GM12873 (cell line): ENCODE data around the gene MUC6.

ENCODE experiments used
- TF ChIP-seq, protein P1 (sequence below): IDR thresholded peaks from 2 replicates; pipeline ENCODE4 v1.5.1; 2012; ENCODE audit warnings: low read depth, mild to moderate bottlenecking, moderate library complexity, low read length, control low read depth; ENCODE audit not compliant: insufficient read depth; ENCODE audit errors: missing control alignments

The MUC6 gene

DNA sequence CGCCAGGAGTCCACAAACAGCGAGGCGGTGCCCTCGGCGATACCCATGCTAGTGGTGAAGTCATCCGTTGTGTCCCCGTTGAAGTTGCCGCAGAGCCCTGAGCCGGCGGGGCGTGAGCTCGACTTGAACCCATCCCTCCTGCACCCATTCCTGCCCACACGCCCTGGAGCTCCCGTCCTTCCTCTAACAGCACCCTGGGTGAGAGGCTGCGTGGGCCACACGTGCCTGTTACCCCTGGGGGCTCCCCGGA lies 8.3 kb downstream of the MUC6 start:
- TF ChIP-seq, protein P1, sequence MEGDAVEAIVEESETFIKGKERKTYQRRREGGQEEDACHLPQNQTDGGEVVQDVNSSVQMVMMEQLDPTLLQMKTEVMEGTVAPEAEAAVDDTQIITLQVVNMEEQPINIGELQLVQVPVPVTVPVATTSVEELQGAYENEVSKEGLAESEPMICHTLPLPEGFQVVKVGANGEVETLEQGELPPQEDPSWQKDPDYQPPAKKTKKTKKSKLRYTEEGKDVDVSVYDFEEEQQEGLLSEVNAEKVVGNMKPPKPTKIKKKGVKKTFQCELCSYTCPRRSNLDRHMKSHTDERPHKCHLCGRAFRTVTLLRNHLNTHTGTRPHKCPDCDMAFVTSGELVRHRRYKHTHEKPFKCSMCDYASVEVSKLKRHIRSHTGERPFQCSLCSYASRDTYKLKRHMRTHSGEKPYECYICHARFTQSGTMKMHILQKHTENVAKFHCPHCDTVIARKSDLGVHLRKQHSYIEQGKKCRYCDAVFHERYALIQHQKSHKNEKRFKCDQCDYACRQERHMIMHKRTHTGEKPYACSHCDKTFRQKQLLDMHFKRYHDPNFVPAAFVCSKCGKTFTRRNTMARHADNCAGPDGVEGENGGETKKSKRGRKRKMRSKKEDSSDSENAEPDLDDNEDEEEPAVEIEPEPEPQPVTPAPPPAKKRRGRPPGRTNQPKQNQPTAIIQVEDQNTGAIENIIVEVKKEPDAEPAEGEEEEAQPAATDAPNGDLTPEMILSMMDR: no peak

DNA sequence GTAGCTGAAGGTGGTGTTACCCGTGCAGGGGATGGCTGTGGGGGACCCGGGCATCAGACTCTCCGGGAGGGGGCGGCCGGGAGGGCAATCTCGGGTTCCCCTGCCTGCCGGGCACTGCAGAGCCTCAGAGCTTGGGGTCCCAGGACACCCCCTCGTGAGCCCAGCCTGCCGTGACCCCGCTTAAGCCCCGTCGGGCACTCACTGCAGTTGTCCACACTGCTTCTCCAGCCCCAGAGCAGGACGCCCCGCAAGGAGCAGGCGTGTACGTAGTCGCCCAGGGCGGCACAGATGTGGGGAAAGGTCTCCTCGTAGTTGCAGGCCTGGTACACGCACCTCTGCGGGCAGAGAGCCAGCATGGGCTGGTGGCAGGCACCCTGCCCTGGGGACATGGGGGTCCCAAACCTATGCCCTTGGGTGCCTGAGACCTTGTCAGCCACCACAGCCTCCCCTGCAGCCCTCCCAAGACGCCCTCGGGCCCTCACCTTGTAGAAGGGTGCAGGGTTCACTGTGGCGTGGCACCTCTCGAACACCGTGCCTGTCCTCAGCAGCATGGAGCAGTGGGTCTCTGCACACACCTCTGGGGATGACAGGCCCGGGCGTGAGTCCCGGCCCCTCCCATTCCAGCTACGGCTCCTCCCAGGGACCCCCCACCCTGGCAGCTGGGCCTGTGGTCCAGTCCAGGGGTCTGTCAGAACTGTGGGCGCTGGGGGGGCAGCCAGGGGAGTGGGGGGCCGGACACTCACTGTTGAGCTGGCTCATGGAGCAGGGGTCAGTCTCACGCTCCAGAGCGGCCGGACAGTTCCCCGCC lies 8.8 kb downstream of the MUC6 start:
- TF ChIP-seq, protein P1: no peak

DNA sequence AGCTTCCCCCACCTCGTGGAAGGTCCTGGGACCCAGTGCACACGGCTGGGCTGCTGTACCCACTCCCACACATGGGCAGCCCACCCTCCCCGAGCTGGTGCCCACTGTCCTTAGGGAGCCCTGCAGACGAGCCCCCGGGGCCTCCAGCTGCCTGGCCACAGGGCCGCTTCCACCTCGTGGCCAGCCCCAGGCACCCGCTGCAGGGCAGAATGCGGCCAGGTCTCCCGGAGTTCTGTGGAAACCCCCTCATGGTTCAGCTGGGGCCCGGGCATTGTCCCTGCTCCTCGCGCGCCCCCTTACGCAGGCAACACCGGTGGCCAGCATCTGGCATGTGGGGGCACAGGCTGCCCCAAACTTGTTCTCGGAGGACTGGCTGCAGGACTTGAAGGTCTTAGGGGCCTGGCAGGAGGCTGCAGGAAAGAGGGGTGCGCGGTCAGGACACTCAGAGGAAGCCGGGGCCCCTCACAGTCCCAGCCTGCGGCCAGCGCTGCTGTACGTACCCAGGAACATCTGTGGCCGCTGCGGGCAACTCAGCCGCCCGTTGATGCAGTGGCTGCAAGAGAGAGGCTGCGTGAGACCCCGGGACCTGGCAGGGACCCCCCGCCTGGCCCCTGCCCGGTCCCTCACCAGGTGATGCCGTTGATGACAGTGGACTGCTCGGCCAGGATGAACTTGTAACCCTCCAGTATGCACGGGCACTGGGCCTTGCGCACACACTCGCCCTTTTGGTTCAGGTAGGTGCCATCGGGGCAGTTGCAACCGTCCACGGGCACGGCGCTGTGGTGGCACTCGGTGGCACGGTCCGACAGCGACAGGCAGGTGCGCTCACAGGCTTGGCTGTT lies 9.7 kb downstream of the MUC6 start:
- TF ChIP-seq, protein P1: no peak

DNA sequence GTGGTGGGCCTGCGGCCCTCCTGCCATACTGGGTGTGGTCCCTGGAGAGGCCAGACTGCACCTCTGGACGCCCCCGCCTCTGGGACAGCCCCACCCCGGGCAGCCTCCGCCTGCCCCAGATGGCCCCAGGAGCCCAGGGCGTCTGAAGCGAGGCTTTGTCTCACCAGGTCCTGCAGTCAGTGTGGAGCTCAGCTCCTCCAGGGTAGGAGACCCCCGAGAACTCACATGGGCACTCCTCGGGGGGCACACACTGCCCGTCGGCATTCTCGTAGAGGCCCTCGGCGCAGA lies 10.4 kb downstream of the MUC6 start:
- TF ChIP-seq, protein P1: no peak

DNA sequence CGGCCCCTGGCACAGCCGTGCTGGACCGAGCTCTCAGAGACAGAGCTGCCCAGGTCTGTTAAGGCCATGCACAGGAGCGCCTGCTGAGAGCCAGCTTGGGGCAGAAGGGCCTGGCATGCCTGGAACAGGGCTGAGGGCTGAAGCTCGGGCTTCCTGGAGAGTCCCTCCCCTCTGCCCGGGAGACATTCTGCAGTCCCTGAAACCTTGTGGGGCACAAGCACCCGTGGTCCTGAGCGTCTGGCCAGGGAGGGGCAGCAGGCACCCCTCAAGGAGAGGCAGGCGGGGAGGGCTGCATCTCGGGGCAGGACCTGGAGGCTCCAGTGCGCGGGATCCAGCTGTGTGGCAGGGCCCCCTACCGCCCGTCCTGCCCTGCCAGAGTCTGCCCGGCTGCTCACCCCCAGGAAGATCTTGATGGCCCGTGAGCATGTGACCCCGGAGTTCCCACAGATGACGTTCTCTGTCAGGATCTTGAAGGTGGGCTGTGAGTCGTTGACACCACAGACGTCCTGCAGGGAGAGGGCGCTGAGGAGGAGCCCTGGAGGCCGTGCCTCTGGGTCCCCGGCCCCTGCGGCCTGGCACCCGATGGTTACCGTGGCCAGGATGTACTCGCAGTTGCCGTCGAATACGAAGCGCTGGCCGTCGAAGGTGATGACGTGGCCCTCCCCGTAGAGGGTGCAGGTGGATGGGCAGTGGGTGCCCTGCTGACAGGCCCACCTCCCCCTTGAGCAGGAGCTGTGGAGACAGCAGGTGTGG lies 10.9 kb downstream of the MUC6 start:
- TF ChIP-seq, protein P1: no peak

DNA sequence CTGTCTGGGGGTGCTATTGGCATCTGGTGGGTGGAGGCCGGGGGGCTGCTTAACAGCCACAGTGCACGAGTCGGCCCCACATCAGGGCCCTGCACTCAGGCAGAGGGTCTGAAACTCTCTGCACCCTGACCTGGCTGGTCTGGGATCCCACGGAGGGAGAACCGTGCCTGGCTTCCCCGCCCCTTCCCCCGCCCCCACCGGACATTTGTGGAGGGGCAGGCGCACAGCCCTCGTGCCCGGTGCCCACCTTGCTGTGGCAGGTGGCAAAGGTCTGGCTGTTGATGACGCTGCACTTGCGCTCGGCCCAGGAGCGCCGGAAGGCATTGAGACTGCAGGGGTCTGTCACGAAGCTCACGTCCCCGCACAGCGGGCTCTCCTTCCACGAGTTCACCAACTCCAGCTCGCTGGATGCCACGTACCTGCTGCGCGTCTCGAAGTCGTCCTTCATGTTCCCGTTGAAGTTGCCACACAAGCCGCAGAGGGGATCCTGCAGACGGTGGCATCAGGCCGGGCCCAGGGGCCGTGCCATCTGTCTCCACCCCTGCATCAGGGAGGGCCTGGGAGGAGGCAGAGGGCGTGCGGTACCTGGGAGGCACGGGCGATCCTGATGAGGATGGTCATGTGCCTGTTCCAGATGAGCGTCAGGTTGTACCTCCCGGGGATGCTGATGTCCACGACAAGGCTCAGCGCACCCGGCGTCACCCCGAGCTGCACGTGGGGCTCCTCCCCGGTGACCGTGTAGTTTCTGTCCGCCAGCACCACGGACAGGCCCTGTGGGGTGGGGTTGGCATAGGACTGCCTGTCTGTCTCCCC lies 11.7 kb downstream of the MUC6 start:
- TF ChIP-seq, protein P1: no peak
